A549 (cell line): ENCODE measurements around the gene CD34. TPM values are rescaled to one million over a fixed set of nuclear protein-coding genes. Genes with fewer than 3 reads are reported as not detected.

Experiments
- ATAC-seq, 2 experiments: fragments of 200-7000 bp in 1 of 2; fragments of >200 bp in 1 of 2; cut with Nextera tagmentation in 1 of 2; cut with Tn5 transposase in 1 of 2; 3 replicates each; pipeline versions ENCODE4 v1.8.0 to v1.9.1; 2018 to 2020; ENCODE audit warnings: mild to moderate bottlenecking in 1 of 2, moderate library complexity in 1 of 2
- CTCF ChIA-PET: fragments of 300-600 bp; sonication (Branson Sonifier 250); formaldehyde crosslinking; extraction: SDS; loops from one replicate; lab custom pipeline; 2021; ENCODE audit warnings: antibody characterized with exemption, inconsistent platforms; lab: Yijun Ruan, JAX
- POLR2A ChIA-PET: fragments of 350-600 bp; formaldehyde crosslinking; extraction: SDS; loops from one replicate; lab custom pipeline; 2021; ENCODE audit warnings: antibody characterized with exemption, inconsistent platforms; lab: Yijun Ruan, JAX
- DNase-seq, 2 experiments: peaks; one replicate each; pipeline versions ENCODE4 v3.0.0 to v3.0.0-alpha.2; 2011 to 2016; ENCODE audit warnings: low read depth in 1 of 2, low spot score in 1 of 2
- FAIRE-seq: peaks from 2 replicates; lab custom pipeline; 2011; peaks lifted over from hg19 to GRCh38; lab: Jason Lieb, UNC
- H3K27ac ChIP-seq, 2 experiments: fragments of >200 bp; sonication (Bioruptor Twin); formaldehyde crosslinking; 3 replicates each; pipeline ENCODE4 v1.5.1; 2016 to 2017
- H3K4me1 ChIP-seq: fragments of >200 bp; sonication (Bioruptor Twin); formaldehyde crosslinking; 3 replicates; pipeline ENCODE4 v1.6.1; 2016
- H3K4me2 ChIP-seq: fragments of >200 bp; sonication (Bioruptor Twin); formaldehyde crosslinking; 3 replicates; pipeline ENCODE4 v1.6.1; 2016
- H3K4me3 ChIP-seq: fragments of >200 bp; sonication (Bioruptor Twin); formaldehyde crosslinking; 3 replicates; pipeline ENCODE4 v1.5.1; 2016
- H3K9me3 ChIP-seq: fragments of >200 bp; sonication (Bioruptor Twin); formaldehyde crosslinking; 3 replicates; pipeline ENCODE4 v1.6.1; 2016
- CHD2 ChIP-seq: fragments of 150-350 bp; IDR thresholded peaks from 2 replicates; pipeline ENCODE4 v1.6.1; 2014; ENCODE audit warnings: low read length; ENCODE audit not compliant: partially characterized antibody
- E2F6 ChIP-seq: IDR thresholded peaks from 2 replicates; pipeline ENCODE4 v1.6.1; 2012; ENCODE audit warnings: low read depth, borderline replicate concordance
- EHF ChIP-seq: fragments of 250-450 bp; sonication (Bioruptor Pico); IDR thresholded peaks from 2 replicates; pipeline ENCODE4 v1.5.0; 2020; ENCODE audit warnings: mild to moderate bottlenecking
- EP300 ChIP-seq, 2 experiments: fragments of >200 bp; sonication (Bioruptor Twin); formaldehyde crosslinking; IDR thresholded peaks; 2 replicates in 1 of 2; 3 replicates in 1 of 2; pipeline ENCODE4 v1.6.1; 2016 to 2017
- FOXS1 ChIP-seq: fragments of 250-450 bp; sonication (Bioruptor Pico); IDR thresholded peaks from 2 replicates; pipeline ENCODE4 v1.5.0; 2020; ENCODE audit warnings: mild to moderate bottlenecking, moderate library complexity
- HDAC2 ChIP-seq: fragments of 200-600 bp; sonication (generic); IDR thresholded peaks from 2 replicates; pipeline ENCODE4 v1.6.1; 2016
- HES2 ChIP-seq: fragments of >200 bp; sonication (Bioruptor Twin); formaldehyde crosslinking; IDR thresholded peaks from 2 replicates; pipeline ENCODE4 v1.6.1; 2016
- HOXB13 ChIP-seq: fragments of 250-450 bp; sonication (Bioruptor Pico); IDR thresholded peaks from 2 replicates; pipeline ENCODE4 v1.5.0; 2020; ENCODE audit warnings: low read depth, mild to moderate bottlenecking, moderate library complexity
- KDM5A ChIP-seq: fragments of 200-600 bp; sonication (generic); IDR thresholded peaks from 2 replicates; pipeline ENCODE4 v1.6.1; 2016; ENCODE audit warnings: antibody characterized with exemption, mild to moderate bottlenecking
- MAFK ChIP-seq: fragments of 450-650 bp; IDR thresholded peaks from 2 replicates; pipeline ENCODE4 v1.6.1; 2014; ENCODE audit not compliant: partially characterized antibody
- MAX ChIP-seq: IDR thresholded peaks from 2 replicates; pipeline ENCODE4 v1.6.1; 2012
- MAZ ChIP-seq: fragments of 150-350 bp; IDR thresholded peaks from 2 replicates; pipeline ENCODE4 v1.6.1; 2014; ENCODE audit warnings: antibody characterized with exemption, low read depth, low read length, borderline replicate concordance
- MYC ChIP-seq: IDR thresholded peaks from 2 replicates; pipeline ENCODE4 v1.6.1; 2012; ENCODE audit warnings: mild to moderate bottlenecking, inconsistent platforms, low read length, improper control_type of control experiment, borderline replicate concordance
- POLR2A ChIP-seq: IDR thresholded peaks from 2 replicates; pipeline ENCODE4 v1.6.1; 2012; ENCODE audit warnings: mild to moderate bottlenecking, low read length
- POLR2AphosphoS2 ChIP-seq: conservative IDR thresholded peaks from 2 replicates; pipeline ENCODE4 v1.6.1; 2012; ENCODE audit warnings: low read length, improper control_type of control experiment, inconsistent platforms
- RAD21 ChIP-seq, 2 experiments: fragments of >200 bp in 1 of 2; sonication (Bioruptor Twin) in 1 of 2; formaldehyde crosslinking in 1 of 2; IDR thresholded peaks in 1 of 2; conservative IDR thresholded peaks in 1 of 2; 2 replicates in 1 of 2; 3 replicates in 1 of 2; pipeline ENCODE4 v1.6.1; 2012 to 2018; ENCODE audit warnings: inconsistent platforms in 1 of 2
- REST ChIP-seq: fragments of 200-600 bp; sonication (generic); IDR thresholded peaks from 2 replicates; pipeline ENCODE4 v1.6.1; 2016; ENCODE audit warnings: antibody characterized with exemption, mild to moderate bottlenecking, moderate library complexity
- RFX5 ChIP-seq: fragments of 450-650 bp; IDR thresholded peaks from 2 replicates; pipeline ENCODE4 v1.7.1; 2014; ENCODE audit warnings: antibody characterized with exemption, mild to moderate bottlenecking, moderate library complexity
- USF2 ChIP-seq: fragments of 450-650 bp; IDR thresholded peaks from 2 replicates; pipeline ENCODE4 v1.6.1; 2014; ENCODE audit warnings: antibody characterized with exemption
- ZC3H11A ChIP-seq: fragments of 450-650 bp; IDR thresholded peaks from 2 replicates; pipeline ENCODE4 v1.6.1; 2014; ENCODE audit warnings: antibody characterized with exemption, mild to moderate bottlenecking
- ZNF302 ChIP-seq: fragments of 250-450 bp; sonication (Bioruptor Pico); IDR thresholded peaks from 2 replicates; pipeline ENCODE4 v1.9.0; 2021; ENCODE audit warnings: inconsistent platforms, mild to moderate bottlenecking, moderate library complexity
- WGBS: methylation state at CpG from one replicate; pipeline ENCODE4 v1.1.6; 2017; ENCODE audit errors: missing lambda C conversion rate; 5-methylcytosine and 5-hydroxymethylcytosine counted together
- polyA plus RNA-seq, 4 experiments: library from polyadenylated mRNA; depleted of rRNA in 3 of 4; stranded (reverse); fragments of >200 nt; fragmentation: RNase III in 1 of 4; extraction: RNeasy Plus Mini Kit Qiagen cat#74134 plus additional on column Dnase treatment in 1 of 4; gene quantifications; 2 replicates in 3 of 4; 3 replicates in 1 of 4; pipeline ENCODE4 v1.2.3, GENCODE V29; 2011 to 2017

CD34 gene
- polyA plus RNA-seq, 2 of the 4 experiments (the other 2 are of a cell fraction): 0.05 TPM; not detected in 1

- no peak for TF ChIP-seq REST
- TF ChIP-seq MAX: no peak
Measured at GRCh38 chr1:207871117-207871649, 39.7 kb downstream of the CD34 start (continued).

GRCh38 chr1:207870306-207871031, 40.5 kb downstream of the CD34 start:
- H3K27ac ChIP-seq: no peak overlapping the region
- CTCF ChIA-PET: interaction anchor here (0.6 to 15.8 kb wide), 11 partner anchors 11 to 94 kb away, joined by 3 to 260 read pairs (median 21); no protein-coding TSS in a partner anchor
- POLR2A ChIA-PET: no interaction called here
- no peak overlapping the region for H3K4me2 ChIP-seq
- WGBS: 87% methylated on average over 4 of the region's 4 CpGs
- FAIRE-seq (no peak), ATAC-seq (no peak), DNase-seq (no peak)
- H3K4me1 ChIP-seq: peaks cover 21% of the 10 kb centered on the region
- H3K9me3 ChIP-seq: no peaks in the 10 kb centered on the region
- TF ChIP-seq HOXB13: no peak
- TF ChIP-seq E2F6: no peak
- no peak for TF ChIP-seq CHD2
- no peak for TF ChIP-seq MAFK
- no peak for TF ChIP-seq FOXS1 (CRISPR knock-in tag)
- no peak for TF ChIP-seq HES2
- no peak for TF ChIP-seq ZNF302
- TF ChIP-seq MAZ: no peak
- TF ChIP-seq USF2: no peak
- no peak for TF ChIP-seq RFX5
- no peak for TF ChIP-seq KDM5A
- TF ChIP-seq EHF: no peak
- no peak for TF ChIP-seq EP300 (IDR thresholded peaks at IDR 0.05)
- no peak for TF ChIP-seq RAD21 (conservative IDR thresholded peaks at IDR 0.05 in 1 of 2, IDR thresholded peaks at IDR 0.05 in 1 of 2)
- TF ChIP-seq HDAC2: no peak
- TF ChIP-seq ZC3H11A: no peak
- TF ChIP-seq POLR2AphosphoS2: no peak
- no peak for TF ChIP-seq MYC
- TF ChIP-seq POLR2A: no peak
- H3K4me3 ChIP-seq: no peak overlapping the region
